ENCODE results near the gene MUC5AC. TPM values are rescaled to one million over a fixed set of nuclear protein-coding genes. Genes with fewer than 3 reads are reported as not detected.
"Not testable (repeated sequence)": the region's sequence is repeated elsewhere in the genome, so short reads cannot be mapped to it uniquely, and the experiment has no call there.

The MUC5AC gene
- total and polyA plus RNA-seq, 7 experiments from 2014 or later: not detected

DNA sequence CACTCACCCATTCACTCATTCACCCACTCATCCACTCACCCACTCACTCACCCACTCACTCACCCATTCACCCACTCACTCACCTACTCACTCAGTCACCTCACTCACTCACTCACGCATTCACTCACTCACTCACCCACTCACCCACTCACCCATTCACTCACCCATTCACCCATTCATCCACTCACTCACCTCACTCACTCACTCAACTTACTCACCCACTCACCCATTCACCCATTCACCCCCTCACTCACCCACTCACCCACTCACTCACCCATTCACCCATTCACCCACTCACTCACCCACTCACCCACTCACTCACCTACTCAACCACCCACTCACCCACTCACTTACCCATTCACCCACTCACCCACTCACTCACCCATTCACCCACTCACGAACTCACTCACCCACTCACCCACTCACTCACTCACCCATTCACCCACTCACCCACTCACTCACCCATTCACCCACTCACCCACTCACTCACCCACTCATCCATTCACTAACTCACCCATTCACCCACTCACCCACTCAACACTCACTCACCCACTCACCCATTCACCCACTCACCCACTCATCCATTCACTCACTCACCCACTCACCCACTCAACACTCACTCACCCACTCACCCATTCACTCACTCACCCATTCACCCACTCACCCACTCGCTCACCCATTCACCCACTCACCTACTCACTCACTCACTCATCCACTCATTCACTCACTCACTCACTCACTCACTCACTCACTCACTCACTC, 13.7 kb downstream of the MUC5AC start:
- no peak overlapping the region for H3K27ac Mint-ChIP-seq
- intact Hi-C loops (cut with micrococcal nuclease): no loop called here
- H3K27me3 Mint-ChIP-seq: peaks cover 0 to 5% (median 0%) of the 10 kb centered on the region in 5 donors
- Histone ChIP-seq H3K27ac (ENCODE audit: low read depth, low read length) (no peak overlapping the region), H3K27me3 (ENCODE audit: control insufficient read depth in 2 of 2, insufficient read depth in 2 of 2, low read length in 2 of 2) (no peaks in the 10 kb centered on the region), H3K36me3 (ENCODE audit: control insufficient read depth in 2 of 3, insufficient read depth in 3 of 3, low read length in 3 of 3) (no peaks in the 10 kb centered on the region), H3K4me3 (ENCODE audit: low read length) (no peak overlapping the region), H3K4me1 (ENCODE audit: control insufficient read depth in 2 of 2, insufficient read depth in 2 of 2, low read length in 2 of 2) (no peaks in the 10 kb centered on the region), H3K9me3 (ENCODE audit: control insufficient read depth in 2 of 3, low read length in 3 of 3) (no peaks in the 10 kb centered on the region)
- POLR2A ChIA-PET: no interaction called here
- H3K9me3 Mint-ChIP-seq: peaks cover 0 to 31% (median 0%) of the 10 kb centered on the region in 11 donors
- H3K4me3 Mint-ChIP-seq: no peak overlapping the region
- DNase-seq: no peak
- ATAC-seq: no peak
- peaks cover 0 to 3% (median 0%) of the 10 kb centered on the region in 5 donors for H3K36me3 Mint-ChIP-seq
- CTCF ChIA-PET: no interaction called here
- peaks cover 0 to 5% (median 0%) of the 10 kb centered on the region in 7 donors for H3K4me1 Mint-ChIP-seq

DNA sequence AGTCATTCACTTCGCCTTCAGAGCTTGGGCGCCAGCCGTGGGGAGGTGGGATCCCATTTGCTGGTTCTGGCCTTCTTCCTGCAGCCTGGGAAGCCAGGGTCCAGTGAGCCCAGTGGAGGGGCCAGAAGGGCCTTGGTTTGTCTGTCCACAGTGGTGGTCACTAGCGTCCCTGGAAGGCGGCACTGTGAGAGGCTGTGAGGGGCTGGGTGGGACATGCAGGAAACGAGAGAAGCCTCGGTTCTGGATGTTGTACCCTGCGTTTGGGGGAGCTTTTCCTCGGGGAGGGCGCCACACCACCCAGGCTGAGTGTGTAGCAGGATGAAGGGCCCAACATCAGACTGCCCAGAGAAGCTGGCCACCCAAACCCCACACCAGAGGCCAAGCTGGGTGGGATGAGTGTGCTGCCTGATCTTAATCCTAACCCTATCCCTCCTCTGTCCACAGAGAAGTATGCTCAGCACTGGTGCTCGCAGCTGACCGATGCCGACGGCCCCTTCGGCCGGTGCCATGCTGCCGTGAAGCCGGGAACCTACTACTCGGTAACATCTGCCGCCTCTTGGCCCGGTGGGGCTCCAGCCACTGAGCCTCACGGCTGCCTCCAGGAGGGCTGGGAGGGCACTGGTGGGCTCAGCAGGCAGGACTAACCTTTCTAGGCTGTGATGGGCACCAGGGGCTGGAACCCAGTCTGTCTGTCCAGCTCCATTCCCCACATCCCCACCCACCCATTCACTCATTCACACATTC, 14.4 kb downstream of the MUC5AC start:
- Histone ChIP-seq H3K4me1 (ENCODE audit: control insufficient read depth in 2 of 2, insufficient read depth in 2 of 2, low read length in 2 of 2) (no peaks in the 10 kb centered on the region), H3K4me3 (ENCODE audit: low read length) (no peak overlapping the region), H3K27ac (ENCODE audit: low read depth, low read length) (no peak overlapping the region), H3K36me3 (ENCODE audit: control insufficient read depth in 2 of 3, insufficient read depth in 3 of 3, low read length in 3 of 3) (no peaks in the 10 kb centered on the region), H3K27me3 (ENCODE audit: control insufficient read depth in 2 of 2, insufficient read depth in 2 of 2, low read length in 2 of 2) (no peaks in the 10 kb centered on the region), H3K9me3 (ENCODE audit: control insufficient read depth in 2 of 3, low read length in 3 of 3) (no peaks in the 10 kb centered on the region)
- no peak overlapping the region for H3K4me3 Mint-ChIP-seq
- peaks cover 0 to 31% (median 0%) of the 10 kb centered on the region in 11 donors for H3K9me3 Mint-ChIP-seq
- DNase-seq (no peak), ATAC-seq (no peak)
- peaks cover 0 to 5% (median 0%) of the 10 kb centered on the region in 7 donors for H3K4me1 Mint-ChIP-seq
- H3K36me3 Mint-ChIP-seq: peaks cover 0 to 3% (median 0%) of the 10 kb centered on the region in 5 donors
- no peak overlapping the region for H3K27ac Mint-ChIP-seq
- ChIA-PET CTCF (no interaction called here), POLR2A (no interaction called here)
- H3K27me3 Mint-ChIP-seq: peaks cover 0 to 5% (median 0%) of the 10 kb centered on the region in 5 donors
- intact Hi-C loops (cut with micrococcal nuclease): no loop called here

- no peaks in the 10 kb centered on the region for H3K27me3 ChIP-seq (ENCODE audit: control insufficient read depth in 2 of 2, insufficient read depth in 2 of 2, low read length in 2 of 2)
- peaks cover 0 to 5% (median 0%) of the 10 kb centered on the region in 5 donors for H3K27me3 Mint-ChIP-seq
- no peak overlapping the region for H3K4me3 ChIP-seq (ENCODE audit: low read length)
- H3K9me3 ChIP-seq (ENCODE audit: control insufficient read depth in 2 of 3, low read length in 3 of 3): no peaks in the 10 kb centered on the region
- no peaks in the 10 kb centered on the region for H3K36me3 ChIP-seq (ENCODE audit: control insufficient read depth in 2 of 3, insufficient read depth in 3 of 3, low read length in 3 of 3)
- H3K27ac Mint-ChIP-seq: no peak overlapping the region
- H3K4me1 Mint-ChIP-seq: peaks cover 0 to 5% (median 0%) of the 10 kb centered on the region in 7 donors
- no peaks in the 10 kb centered on the region for H3K4me1 ChIP-seq (ENCODE audit: control insufficient read depth in 2 of 2, insufficient read depth in 2 of 2, low read length in 2 of 2)
- CTCF ChIA-PET: no interaction called here
- peaks cover 0 to 3% (median 0%) of the 10 kb centered on the region in 5 donors for H3K36me3 Mint-ChIP-seq
- no peak for ATAC-seq
- intact Hi-C loops (cut with micrococcal nuclease): no loop called here
- no peak for DNase-seq
- POLR2A ChIA-PET: no interaction called here
- no peak overlapping the region for H3K4me3 Mint-ChIP-seq
- H3K27ac ChIP-seq (ENCODE audit: low read depth, low read length): no peak overlapping the region
- peaks cover 0 to 31% (median 0%) of the 10 kb centered on the region in 11 donors for H3K9me3 Mint-ChIP-seq
These were observed 15.0 kb downstream of the MUC5AC start for GRCh38 chr11:1172729-1173117.

GRCh38 chr11:1173396-1173795, 15.6 kb downstream of the MUC5AC start:
- H3K36me3 Mint-ChIP-seq; H3K9me3 ChIP-seq (ENCODE audit: control insufficient read depth in 2 of 3, low read length in 3 of 3); H3K27me3 Mint-ChIP-seq; intact Hi-C loops (cut with micrococcal nuclease); H3K4me1 ChIP-seq (ENCODE audit: control insufficient read depth in 2 of 2, insufficient read depth in 2 of 2, low read length in 2 of 2); H3K4me3 Mint-ChIP-seq; H3K27ac Mint-ChIP-seq; H3K27me3 ChIP-seq (ENCODE audit: control insufficient read depth in 2 of 2, insufficient read depth in 2 of 2, low read length in 2 of 2); H3K27ac ChIP-seq (ENCODE audit: low read depth, low read length); H3K4me3 ChIP-seq (ENCODE audit: low read length); H3K36me3 ChIP-seq (ENCODE audit: control insufficient read depth in 2 of 3, insufficient read depth in 3 of 3, low read length in 3 of 3); CTCF ChIA-PET; ATAC-seq; H3K4me1 Mint-ChIP-seq; DNase-seq; POLR2A ChIA-PET: not testable (repeated sequence)
- H3K9me3 Mint-ChIP-seq: peaks cover 0 to 31% (median 0%) of the 10 kb centered on the region in 11 donors

DNA sequence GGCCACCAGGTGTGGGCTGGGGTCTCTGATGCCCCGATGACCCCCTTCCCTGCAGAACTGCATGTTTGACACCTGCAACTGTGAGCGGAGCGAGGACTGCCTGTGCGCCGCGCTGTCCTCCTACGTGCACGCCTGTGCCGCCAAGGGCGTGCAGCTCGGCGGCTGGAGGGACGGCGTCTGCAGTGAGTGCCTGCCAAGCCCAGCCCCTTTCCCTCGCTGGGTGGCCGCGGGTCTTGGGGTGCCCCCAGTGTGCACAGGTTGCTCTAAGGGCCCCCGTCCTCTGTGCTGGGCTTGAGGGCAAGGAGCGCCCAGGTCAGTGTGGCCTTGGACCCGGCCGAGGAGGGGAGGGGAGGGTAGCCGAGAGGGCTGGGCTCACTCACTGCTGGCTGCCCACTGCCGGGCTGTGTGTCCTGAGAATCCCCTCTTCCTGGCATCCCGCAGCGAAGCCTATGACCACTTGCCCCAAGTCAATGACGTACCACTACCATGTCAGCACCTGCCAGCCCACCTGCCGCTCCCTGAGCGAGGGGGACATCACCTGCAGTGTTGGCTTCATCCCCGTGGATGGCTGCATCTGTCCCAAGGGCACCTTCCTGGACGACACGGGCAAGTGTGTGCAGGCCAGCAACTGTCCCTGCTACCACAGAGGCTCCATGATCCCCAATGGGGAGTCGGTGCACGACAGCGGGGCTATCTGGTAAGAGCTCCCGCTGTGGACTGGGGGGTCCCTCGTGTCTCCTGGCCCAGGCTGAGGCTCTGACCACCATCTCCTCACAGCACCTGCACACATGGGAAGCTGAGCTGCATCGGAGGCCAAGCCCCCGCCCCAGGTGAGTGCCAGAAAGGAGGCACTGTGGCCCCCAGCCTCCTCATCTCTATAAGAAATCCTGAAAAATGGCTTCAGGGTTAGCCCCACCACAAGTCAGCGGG, 17.0 kb downstream of the MUC5AC start:
- H3K4me1 Mint-ChIP-seq: peaks cover 0 to 5% (median 0%) of the 10 kb centered on the region in 7 donors
- peaks cover 0 to 5% (median 0%) of the 10 kb centered on the region in 5 donors for H3K27me3 Mint-ChIP-seq
- H3K9me3 Mint-ChIP-seq: peaks cover 0 to 27% (median 0%) of the 10 kb centered on the region in 11 donors
- no peak overlapping the region for H3K4me3 ChIP-seq (ENCODE audit: low read length)
- H3K36me3 ChIP-seq (ENCODE audit: control insufficient read depth in 2 of 3, insufficient read depth in 3 of 3, low read length in 3 of 3): no peaks in the 10 kb centered on the region
- ChIA-PET POLR2A (no interaction called here), CTCF (no interaction called here)
- no peak for DNase-seq
- H3K4me1 ChIP-seq (ENCODE audit: control insufficient read depth in 2 of 2, insufficient read depth in 2 of 2, low read length in 2 of 2): no peaks in the 10 kb centered on the region
- ATAC-seq: no peak
- H3K27ac Mint-ChIP-seq: no peak overlapping the region
- no peak overlapping the region for H3K4me3 Mint-ChIP-seq
- intact Hi-C loops (cut with micrococcal nuclease): no loop called here
- no peaks in the 10 kb centered on the region for H3K9me3 ChIP-seq (ENCODE audit: control insufficient read depth in 2 of 3, low read length in 3 of 3)
- H3K27me3 ChIP-seq (ENCODE audit: control insufficient read depth in 2 of 2, insufficient read depth in 2 of 2, low read length in 2 of 2): no peaks in the 10 kb centered on the region
- no peak overlapping the region for H3K27ac ChIP-seq (ENCODE audit: low read depth, low read length)
- peaks cover 0 to 3% (median 0%) of the 10 kb centered on the region in 5 donors for H3K36me3 Mint-ChIP-seq

GRCh38 chr11:1175461-1176223, 17.9 kb downstream of the MUC5AC start:
- H3K27ac Mint-ChIP-seq: peak overlapping the region in 1 of 9 donors; percentile 13
- Histone ChIP-seq H3K27me3 (ENCODE audit: control insufficient read depth in 2 of 2, insufficient read depth in 2 of 2, low read length in 2 of 2) (no peaks in the 10 kb centered on the region), H3K9me3 (ENCODE audit: control insufficient read depth in 2 of 3, low read length in 3 of 3) (no peaks in the 10 kb centered on the region), H3K4me3 (ENCODE audit: low read length) (no peak overlapping the region), H3K4me1 (ENCODE audit: control insufficient read depth in 2 of 2, insufficient read depth in 2 of 2, low read length in 2 of 2) (no peaks in the 10 kb centered on the region), H3K27ac (ENCODE audit: low read depth, low read length) (no peak overlapping the region), H3K36me3 (ENCODE audit: control insufficient read depth in 2 of 3, insufficient read depth in 3 of 3, low read length in 3 of 3) (no peaks in the 10 kb centered on the region)
- ChIA-PET POLR2A (no interaction called here), CTCF (no interaction called here)
- peaks cover 0 to 20% (median 0%) of the 10 kb centered on the region in 11 donors for H3K9me3 Mint-ChIP-seq
- H3K4me3 Mint-ChIP-seq: no peak overlapping the region
- peaks cover 0 to 3% (median 0%) of the 10 kb centered on the region in 5 donors for H3K36me3 Mint-ChIP-seq
- intact Hi-C loops (cut with micrococcal nuclease): no loop called here
- peaks cover 0 to 5% (median 0%) of the 10 kb centered on the region in 5 donors for H3K27me3 Mint-ChIP-seq
- H3K4me1 Mint-ChIP-seq: peaks cover 0 to 5% (median 0%) of the 10 kb centered on the region in 7 donors
- DNase-seq: no peak
- peak; percentile 10 for ATAC-seq

Data from naive thymus-derived CD4-positive, alpha-beta T cell (primary cell).